GM19468 (cell line): ENCODE measurements around the gene IGLL1.

Experiments used
- ATAC-seq: cut with Tn5 transposase; IDR thresholded peaks from one replicate; pipeline ENCODE4 v1.9.1; 2021; ENCODE audit warnings: mild to moderate bottlenecking, moderate library complexity, moderate number of reproducible peaks; ENCODE audit not compliant: unreplicated experiment; ENCODE audit errors: extremely low read depth

Gene IGLL1

DNA sequence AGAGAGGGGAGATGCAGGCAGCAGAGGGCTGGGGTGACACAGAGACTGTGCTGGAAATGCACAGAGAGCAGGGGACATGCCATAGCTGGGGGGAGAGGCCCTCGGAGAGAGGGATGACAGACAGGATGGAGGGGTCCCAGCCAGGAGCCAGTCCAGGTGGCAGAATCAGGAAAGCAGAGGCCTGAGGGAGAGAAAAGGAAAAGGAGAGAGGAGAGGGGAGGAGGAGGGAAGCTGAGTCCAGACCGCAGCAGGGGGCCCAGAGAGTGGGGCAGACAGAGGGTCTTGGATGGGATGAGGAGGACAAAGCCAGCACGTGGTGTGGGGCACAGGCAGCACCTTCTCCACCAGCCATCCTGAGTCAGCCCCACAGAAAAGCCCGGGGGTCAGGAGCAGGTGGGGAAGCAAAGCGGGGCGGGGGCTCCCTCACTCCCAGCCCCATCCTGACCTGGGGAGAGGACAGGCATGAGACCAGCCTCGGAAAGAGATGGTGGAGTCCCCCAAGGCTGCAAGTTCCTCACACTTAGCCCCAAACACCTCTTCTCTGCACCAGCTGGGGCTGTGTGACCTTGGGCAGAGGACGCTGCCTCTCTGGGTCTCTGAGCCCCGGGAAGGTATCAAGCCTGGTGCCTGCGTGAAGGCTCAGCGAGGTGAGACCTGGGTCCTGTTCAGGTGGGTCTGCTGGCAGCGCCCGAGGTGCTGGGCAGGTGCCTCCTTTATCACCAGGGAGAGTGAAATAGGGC, 48.0 kb downstream of the IGLL1 start:
- no peak for ATAC-seq

DNA sequence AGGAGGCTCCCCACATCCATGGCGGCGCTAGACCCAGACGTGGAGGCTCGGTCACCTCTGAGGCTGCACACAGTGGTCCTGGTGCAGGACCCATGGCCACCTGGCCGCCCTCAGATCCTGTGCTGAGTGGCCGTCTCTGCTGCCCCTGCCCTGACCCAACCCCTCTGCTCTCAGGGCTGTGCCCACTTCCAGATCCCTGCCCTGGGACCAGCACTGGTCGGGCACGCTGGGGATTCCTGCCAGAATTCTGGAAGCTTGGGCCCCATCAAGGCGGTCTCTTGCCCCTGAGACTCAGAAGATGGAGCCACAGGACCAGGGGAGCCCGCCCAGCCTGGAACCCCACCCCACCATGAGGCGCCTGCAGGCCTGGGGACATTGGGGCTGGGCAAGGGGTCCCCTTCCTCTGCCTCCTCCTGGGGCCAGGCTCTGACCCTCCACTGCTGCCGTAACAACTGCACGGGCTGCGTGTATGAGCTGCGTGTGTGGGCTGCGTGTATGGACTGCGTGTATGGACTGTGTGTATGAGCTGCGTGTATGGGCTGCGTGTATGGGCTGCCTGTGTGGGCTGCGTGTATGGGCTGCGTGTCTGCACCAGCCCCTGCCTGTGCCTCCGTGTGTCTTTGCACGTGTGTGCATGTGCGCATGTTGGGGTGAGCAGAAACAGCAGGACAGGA, 48.7 kb downstream of the IGLL1 start:
- ATAC-seq = no peak

DNA sequence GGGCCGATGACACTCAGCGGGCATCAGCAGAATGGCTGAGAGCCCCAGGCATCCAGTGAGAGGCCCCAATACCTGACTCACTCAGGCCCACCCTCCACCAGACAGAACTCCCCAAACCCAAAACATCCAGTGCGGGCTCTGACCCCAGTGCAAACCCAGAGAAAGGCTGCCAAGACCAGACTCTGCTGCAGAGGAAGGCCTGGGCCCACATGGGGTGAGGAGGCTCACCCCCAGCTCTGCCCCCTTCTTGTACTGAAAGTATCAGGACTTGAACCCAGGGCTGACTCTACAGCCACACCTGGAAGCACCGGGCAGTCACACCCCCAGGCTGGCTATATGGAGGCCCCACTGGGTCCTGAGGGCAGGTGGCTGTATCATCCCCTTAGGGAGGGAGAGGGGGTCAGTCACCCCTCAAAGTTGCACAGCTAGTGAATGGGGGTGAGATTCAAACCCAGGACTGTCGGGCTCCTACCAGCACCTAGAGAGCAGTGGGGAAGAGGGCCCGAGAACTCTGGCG, 49.3 kb downstream of the IGLL1 start:
- ATAC-seq = no peak

DNA sequence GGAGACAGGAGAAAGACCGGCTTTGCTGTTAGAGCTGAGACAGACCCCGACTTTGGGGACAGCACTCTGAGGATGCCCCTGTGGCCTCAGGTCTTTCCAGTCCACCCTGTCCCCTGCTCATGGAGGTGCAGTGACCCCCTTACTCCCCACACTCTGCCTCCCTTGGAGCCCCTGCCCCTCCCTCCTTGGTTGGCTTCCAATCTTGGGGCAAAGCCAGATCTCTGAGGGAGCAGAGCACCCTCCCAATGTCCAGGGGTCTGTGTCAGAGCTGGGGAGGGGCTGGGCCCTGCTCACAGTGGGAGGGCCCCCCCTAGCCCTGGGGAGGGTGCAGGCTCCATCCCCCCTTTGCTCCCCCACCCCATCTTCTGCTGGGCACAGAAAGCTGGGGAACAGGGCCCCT, 50.0 kb downstream of the IGLL1 start:
- ATAC-seq = no peak

DNA sequence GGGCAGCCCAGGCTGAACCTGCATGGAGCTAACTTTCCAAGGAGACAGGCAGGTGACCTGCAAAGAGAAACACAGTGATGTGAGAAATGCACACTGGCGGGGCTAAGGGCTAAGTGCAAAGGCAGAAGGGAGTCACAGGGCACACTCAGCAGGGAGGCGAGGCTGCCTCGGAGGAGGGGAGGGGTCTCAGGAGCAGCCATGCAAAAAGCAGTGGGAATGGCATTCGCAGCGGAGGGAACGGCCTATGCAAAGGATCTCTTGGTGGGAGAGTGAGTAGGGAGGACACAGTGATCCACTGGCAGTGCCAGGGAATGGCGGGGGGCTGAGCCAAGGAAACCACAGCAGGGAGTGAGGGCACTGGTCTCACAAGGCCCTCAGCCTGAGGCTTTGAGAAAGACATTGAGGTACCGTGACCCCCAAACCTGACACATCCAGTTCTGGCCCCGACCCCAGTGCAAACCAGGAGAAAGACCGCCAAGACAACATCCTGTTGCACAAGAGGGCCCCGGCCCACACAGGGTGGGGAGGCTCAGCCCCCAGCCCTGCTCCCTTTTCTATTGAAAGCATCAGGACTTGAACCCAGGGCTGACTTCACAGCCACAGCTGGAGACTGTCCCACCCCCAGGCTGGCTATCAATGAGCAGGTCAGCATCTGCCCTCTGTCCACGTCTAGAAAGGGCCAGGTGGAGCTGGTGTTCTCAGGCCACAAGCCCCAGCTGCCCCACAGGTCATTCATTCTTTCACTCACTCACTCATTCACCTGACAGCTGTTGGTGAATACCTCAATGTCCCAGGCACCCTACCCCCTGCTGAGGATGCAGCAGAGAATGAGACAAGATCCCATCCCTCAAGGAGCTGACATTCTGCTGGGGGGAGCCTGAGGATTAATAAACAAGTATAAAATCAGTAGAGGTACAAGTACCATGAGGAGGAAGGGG, 50.7 kb downstream of the IGLL1 start:
- ATAC-seq = no peak

DNA sequence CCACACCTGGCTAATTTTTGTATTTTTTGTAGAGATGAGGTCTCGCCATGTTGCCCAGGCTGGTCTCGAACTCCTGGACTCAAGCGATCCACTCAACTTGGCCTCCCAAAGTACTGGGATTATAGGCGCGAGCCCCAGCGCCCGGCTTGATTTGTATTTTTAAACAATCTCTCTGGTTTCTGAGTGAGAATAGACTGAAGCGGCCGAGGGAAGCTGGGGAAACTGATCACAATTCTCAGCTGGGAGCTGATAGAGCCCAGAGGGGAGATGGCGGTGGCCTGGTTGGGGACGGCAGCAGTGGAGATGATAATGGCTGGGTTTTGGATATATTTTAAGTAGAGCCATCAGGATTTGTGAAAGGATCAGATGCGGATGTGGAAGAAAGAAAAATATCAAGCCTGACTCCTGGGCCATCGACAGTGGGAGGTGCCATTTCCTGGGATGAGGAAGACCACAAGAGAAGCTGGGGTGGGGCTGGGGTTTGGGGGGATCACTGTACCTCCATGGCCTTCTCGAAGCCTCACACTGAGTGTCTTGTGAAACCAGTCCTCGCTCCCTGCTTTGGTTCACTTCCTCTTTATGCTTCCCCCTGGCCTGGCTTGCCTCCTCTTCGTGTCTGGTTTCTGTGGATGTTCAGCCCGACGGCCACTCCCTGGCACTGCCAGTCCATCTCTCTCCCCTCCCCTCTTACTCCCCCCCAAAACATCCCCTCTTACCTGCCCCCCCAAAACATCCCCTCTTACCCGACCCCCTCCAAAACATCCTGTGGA, 51.9 kb downstream of the IGLL1 start:
- ATAC-seq = no peak

DNA sequence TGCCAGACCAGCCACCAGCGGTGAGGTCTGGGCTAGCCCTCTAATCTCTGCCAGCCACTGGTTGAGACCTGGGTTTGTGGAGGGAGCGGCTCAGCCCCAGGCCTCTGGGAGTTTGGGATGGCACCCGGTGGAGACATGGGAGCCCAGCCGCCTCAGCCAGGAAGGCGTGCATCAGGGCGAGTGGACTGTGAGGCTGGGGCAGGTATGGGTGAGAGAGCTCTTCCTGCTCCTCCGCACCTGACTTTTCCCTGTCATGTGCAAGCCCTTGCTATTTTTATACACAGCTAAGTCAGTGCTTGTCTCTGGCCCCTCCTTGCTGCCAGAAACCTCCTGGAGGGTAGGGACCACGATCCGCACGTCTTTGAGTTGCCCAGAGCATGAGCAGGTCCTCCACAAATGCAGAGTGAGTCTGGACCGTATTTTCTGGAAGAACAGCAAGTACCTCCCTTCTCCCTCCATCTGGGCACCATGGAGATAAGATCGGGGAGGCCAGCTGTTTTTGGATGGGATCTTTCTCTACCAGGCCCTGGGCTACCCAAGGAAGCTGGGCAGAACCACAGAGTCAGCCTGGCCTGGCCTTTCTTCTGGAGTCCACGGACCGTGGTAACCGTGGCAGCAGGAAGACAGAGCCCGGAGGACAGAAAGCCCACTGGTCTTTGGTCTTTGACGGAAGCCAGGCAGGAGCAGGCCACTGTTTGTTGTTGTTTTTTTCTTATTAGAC, 53.3 kb downstream of the IGLL1 start:
- ATAC-seq = no peak

DNA sequence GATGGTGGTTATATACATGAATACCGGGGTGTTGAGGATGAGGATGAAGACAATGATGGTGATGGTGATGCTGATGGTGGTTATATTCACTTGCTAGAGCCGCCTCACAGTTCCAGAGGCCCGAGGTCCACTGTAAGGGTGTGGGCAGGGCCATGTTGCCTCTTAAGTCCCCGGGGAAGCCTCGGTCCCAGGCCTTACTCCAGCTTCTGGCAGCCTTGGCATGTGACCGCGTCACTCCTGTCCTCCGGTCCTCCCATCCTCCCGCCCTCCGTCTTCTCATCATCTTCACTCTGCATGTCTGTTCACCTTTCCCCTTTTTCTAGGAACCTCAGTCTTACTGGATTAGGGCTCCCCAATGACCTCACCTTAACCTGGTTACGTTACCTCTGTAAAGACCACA, 54.6 kb downstream of the IGLL1 start:
- ATAC-seq = no peak

DNA sequence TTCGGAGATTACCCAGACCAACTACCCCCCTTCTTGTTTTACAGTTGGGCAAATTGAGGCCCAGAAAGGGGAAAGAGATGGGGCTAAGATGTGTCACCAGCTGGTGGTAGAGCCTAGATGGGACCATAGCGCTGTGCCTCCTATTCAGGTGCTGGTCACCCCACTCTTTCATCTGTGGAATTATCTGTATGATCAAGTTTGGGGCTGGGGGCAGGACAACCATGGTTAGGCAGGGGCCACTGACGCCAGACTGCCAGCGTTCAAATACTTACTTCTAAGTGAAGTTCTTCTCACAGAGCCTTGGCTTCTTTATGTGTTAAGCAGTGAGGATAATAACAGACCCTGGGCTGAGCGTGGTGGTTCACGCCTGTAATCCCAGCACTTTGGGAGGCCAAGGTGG, 55.9 kb downstream of the IGLL1 start:
- ATAC-seq = no peak

DNA sequence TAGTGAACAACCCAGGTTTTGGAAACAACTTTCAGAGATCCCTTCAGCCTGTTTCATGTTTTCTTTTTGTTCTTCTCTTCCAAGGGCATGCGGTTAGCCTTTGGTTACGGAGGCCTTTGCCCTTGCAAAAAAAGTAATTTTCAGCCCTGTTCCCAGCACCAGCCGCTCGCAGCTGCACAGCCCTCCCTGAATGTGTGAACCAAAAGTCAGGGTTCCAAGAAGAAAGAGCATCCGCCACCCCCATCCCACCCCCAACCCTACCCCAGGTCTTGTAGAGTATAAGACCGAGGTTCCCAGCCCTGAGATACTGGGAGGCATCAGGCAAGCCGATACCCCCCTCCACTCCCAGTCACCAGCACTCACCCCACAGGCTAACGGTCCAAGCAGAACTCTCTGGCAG, 56.4 kb downstream of the IGLL1 start:
- no peak for ATAC-seq
